Gastroesophageal sphincter (tissue), 3 donors: ENCODE results near the gene DOCK10.

Source experiments
- EP300 ChIP-seq: sonication (generic); formaldehyde crosslinking; IDR thresholded peaks from one replicate; pipeline ENCODE4 v1.6.1; 2017; ENCODE audit warnings: antibody characterized with exemption, mild to moderate bottlenecking
- POLR2A ChIP-seq, 2 donors: fragments of 450-650 bp; IDR thresholded peaks; one replicate each; pipeline ENCODE4 v1.6.1; 2017; ENCODE audit warnings: antibody characterized with exemption in 2 of 2, mild to moderate bottlenecking in 2 of 2, moderate library complexity in 1 of 2
- POLR2AphosphoS5 ChIP-seq: sonication (generic); formaldehyde crosslinking; IDR thresholded peaks from one replicate; pipeline ENCODE4 v1.6.1; 2017; ENCODE audit warnings: antibody characterized with exemption
- TF ChIP-seq, protein P1 (sequence below), 4 experiments: fragments of 200-600 bp in 2 of 4; fragments of 450-650 bp in 2 of 4; sonication (generic) in 1 of 4; IDR thresholded peaks; one replicate each; pipeline ENCODE4 v1.5.1; 2017 to 2019; ENCODE audit warnings: antibody characterized with exemption in 4 of 4, mild to moderate bottlenecking in 2 of 4, moderate library complexity in 2 of 4

DNA sequence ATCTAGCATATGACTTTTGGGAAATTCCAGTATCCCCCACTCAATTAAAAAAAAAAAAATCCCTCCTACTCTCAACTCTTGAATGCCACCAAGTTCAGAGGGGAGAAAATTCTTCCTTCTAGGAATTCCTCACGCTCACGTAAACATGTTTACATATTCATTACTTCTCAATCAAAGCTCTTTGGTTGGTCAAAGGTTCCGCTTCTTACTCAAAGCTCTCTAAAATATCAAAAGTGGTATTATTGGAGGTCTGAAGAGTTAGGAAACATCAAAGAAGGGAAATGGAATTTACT, 4.1 kb downstream of the DOCK10 start:
- TF ChIP-seq, protein P1, sequence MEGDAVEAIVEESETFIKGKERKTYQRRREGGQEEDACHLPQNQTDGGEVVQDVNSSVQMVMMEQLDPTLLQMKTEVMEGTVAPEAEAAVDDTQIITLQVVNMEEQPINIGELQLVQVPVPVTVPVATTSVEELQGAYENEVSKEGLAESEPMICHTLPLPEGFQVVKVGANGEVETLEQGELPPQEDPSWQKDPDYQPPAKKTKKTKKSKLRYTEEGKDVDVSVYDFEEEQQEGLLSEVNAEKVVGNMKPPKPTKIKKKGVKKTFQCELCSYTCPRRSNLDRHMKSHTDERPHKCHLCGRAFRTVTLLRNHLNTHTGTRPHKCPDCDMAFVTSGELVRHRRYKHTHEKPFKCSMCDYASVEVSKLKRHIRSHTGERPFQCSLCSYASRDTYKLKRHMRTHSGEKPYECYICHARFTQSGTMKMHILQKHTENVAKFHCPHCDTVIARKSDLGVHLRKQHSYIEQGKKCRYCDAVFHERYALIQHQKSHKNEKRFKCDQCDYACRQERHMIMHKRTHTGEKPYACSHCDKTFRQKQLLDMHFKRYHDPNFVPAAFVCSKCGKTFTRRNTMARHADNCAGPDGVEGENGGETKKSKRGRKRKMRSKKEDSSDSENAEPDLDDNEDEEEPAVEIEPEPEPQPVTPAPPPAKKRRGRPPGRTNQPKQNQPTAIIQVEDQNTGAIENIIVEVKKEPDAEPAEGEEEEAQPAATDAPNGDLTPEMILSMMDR (IDR thresholded peaks at IDR 0.05), result no peak
- TF ChIP-seq POLR2AphosphoS5, result no peak
- no peak for TF ChIP-seq POLR2A (IDR thresholded peaks at IDR 0.05)
- TF ChIP-seq EP300, result no peak
